A549 (cell line): ENCODE data around the gene SDF2L1. TPM values are rescaled to one million over a fixed set of nuclear protein-coding genes. Genes with fewer than 3 reads are reported as not detected.
"Not testable (repeated sequence)": the region's sequence is repeated elsewhere in the genome, so short reads cannot be mapped to it uniquely, and the experiment has no call there.

ENCODE experiments used
- ATAC-seq, 2 experiments: fragments of 200-7000 bp in 1 of 2; fragments of >200 bp in 1 of 2; cut with Nextera tagmentation in 1 of 2; cut with Tn5 transposase in 1 of 2; 3 replicates each; pipeline versions ENCODE4 v1.8.0 to v1.9.1; 2018 to 2020; ENCODE audit warnings: mild to moderate bottlenecking in 1 of 2, moderate library complexity in 1 of 2
- CTCF ChIA-PET: fragments of 300-600 bp; sonication (Branson Sonifier 250); formaldehyde crosslinking; extraction: SDS; loops from one replicate; lab custom pipeline; 2021; ENCODE audit warnings: antibody characterized with exemption, inconsistent platforms; lab: Yijun Ruan, JAX
- POLR2A ChIA-PET: fragments of 350-600 bp; formaldehyde crosslinking; extraction: SDS; loops from one replicate; lab custom pipeline; 2021; ENCODE audit warnings: antibody characterized with exemption, inconsistent platforms; lab: Yijun Ruan, JAX
- DNase-seq, 2 experiments: peaks; one replicate each; pipeline versions ENCODE4 v3.0.0 to v3.0.0-alpha.2; 2011 to 2016; ENCODE audit warnings: low read depth in 1 of 2, low spot score in 1 of 2
- FAIRE-seq: peaks from 2 replicates; lab custom pipeline; 2011; peaks lifted over from hg19 to GRCh38; lab: Jason Lieb, UNC
- H3K27ac ChIP-seq, 2 experiments: fragments of >200 bp; sonication (Bioruptor Twin); formaldehyde crosslinking; 3 replicates each; pipeline ENCODE4 v1.5.1; 2016 to 2017
- H3K4me1 ChIP-seq: fragments of >200 bp; sonication (Bioruptor Twin); formaldehyde crosslinking; 3 replicates; pipeline ENCODE4 v1.6.1; 2016
- H3K4me2 ChIP-seq: fragments of >200 bp; sonication (Bioruptor Twin); formaldehyde crosslinking; 3 replicates; pipeline ENCODE4 v1.6.1; 2016
- H3K4me3 ChIP-seq: fragments of >200 bp; sonication (Bioruptor Twin); formaldehyde crosslinking; 3 replicates; pipeline ENCODE4 v1.5.1; 2016
- H3K9me3 ChIP-seq: fragments of >200 bp; sonication (Bioruptor Twin); formaldehyde crosslinking; 3 replicates; pipeline ENCODE4 v1.6.1; 2016
- CBX8 ChIP-seq: fragments of 200-600 bp; sonication (generic); IDR thresholded peaks from 2 replicates; pipeline ENCODE4 v1.6.1; 2016
- EHMT2 ChIP-seq: fragments of 200-600 bp; sonication (generic); IDR thresholded peaks from 2 replicates; pipeline ENCODE4 v1.6.1; 2016; ENCODE audit warnings: antibody characterized with exemption, low read depth, mild to moderate bottlenecking, moderate library complexity
- EP300 ChIP-seq, 2 experiments: fragments of >200 bp; sonication (Bioruptor Twin); formaldehyde crosslinking; IDR thresholded peaks; 2 replicates in 1 of 2; 3 replicates in 1 of 2; pipeline ENCODE4 v1.6.1; 2016 to 2017
- ESRRA ChIP-seq: fragments of 150-350 bp; IDR thresholded peaks from 2 replicates; pipeline ENCODE4 v1.6.1; 2014; ENCODE audit warnings: mild to moderate bottlenecking, low read length, borderline replicate concordance
- FOXS1 ChIP-seq: fragments of 250-450 bp; sonication (Bioruptor Pico); IDR thresholded peaks from 2 replicates; pipeline ENCODE4 v1.5.0; 2020; ENCODE audit warnings: mild to moderate bottlenecking, moderate library complexity
- GATA3 ChIP-seq: IDR thresholded peaks from 2 replicates; pipeline ENCODE4 v1.6.1; 2012; ENCODE audit warnings: borderline replicate concordance
- HOXB13 ChIP-seq: fragments of 250-450 bp; sonication (Bioruptor Pico); IDR thresholded peaks from 2 replicates; pipeline ENCODE4 v1.5.0; 2020; ENCODE audit warnings: low read depth, mild to moderate bottlenecking, moderate library complexity
- JUN ChIP-seq, 2 experiments: fragments of >200 bp; sonication (Bioruptor Twin); formaldehyde crosslinking; IDR thresholded peaks; 2 replicates in 1 of 2; 3 replicates in 1 of 2; pipeline ENCODE4 v1.6.1; 2016 to 2017
- KDM1A ChIP-seq: fragments of 200-600 bp; sonication (generic); IDR thresholded peaks from 2 replicates; pipeline ENCODE4 v1.6.1; 2016; ENCODE audit warnings: low read depth, mild to moderate bottlenecking
- KDM5A ChIP-seq: fragments of 200-600 bp; sonication (generic); IDR thresholded peaks from 2 replicates; pipeline ENCODE4 v1.6.1; 2016; ENCODE audit warnings: antibody characterized with exemption, mild to moderate bottlenecking
- MYC ChIP-seq: IDR thresholded peaks from 2 replicates; pipeline ENCODE4 v1.6.1; 2012; ENCODE audit warnings: mild to moderate bottlenecking, inconsistent platforms, low read length, improper control_type of control experiment, borderline replicate concordance
- NPAS2 ChIP-seq: fragments of 250-450 bp; sonication (Bioruptor Pico); IDR thresholded peaks from 2 replicates; pipeline ENCODE4 v1.8.0; 2022; ENCODE audit warnings: mild to moderate bottlenecking, moderate library complexity, borderline replicate concordance
- PHF8 ChIP-seq: fragments of 200-600 bp; sonication (generic); IDR thresholded peaks from 2 replicates; pipeline ENCODE4 v1.6.1; 2016; ENCODE audit warnings: low read depth, mild to moderate bottlenecking, antibody characterized with exemption, moderate library complexity, borderline replicate concordance
- POLR2A ChIP-seq: IDR thresholded peaks from 2 replicates; pipeline ENCODE4 v1.6.1; 2012; ENCODE audit warnings: mild to moderate bottlenecking, low read length
- RAD21 ChIP-seq, 2 experiments: fragments of >200 bp in 1 of 2; sonication (Bioruptor Twin) in 1 of 2; formaldehyde crosslinking in 1 of 2; IDR thresholded peaks in 1 of 2; conservative IDR thresholded peaks in 1 of 2; 2 replicates in 1 of 2; 3 replicates in 1 of 2; pipeline ENCODE4 v1.6.1; 2012 to 2018; ENCODE audit warnings: inconsistent platforms in 1 of 2
- RARB ChIP-seq: fragments of 250-450 bp; sonication (Bioruptor Pico); IDR thresholded peaks from 2 replicates; pipeline ENCODE4 v1.8.0; 2021; ENCODE audit warnings: mild to moderate bottlenecking, moderate library complexity
- ZNF302 ChIP-seq: fragments of 250-450 bp; sonication (Bioruptor Pico); IDR thresholded peaks from 2 replicates; pipeline ENCODE4 v1.9.0; 2021; ENCODE audit warnings: inconsistent platforms, mild to moderate bottlenecking, moderate library complexity
- WGBS: methylation state at CpG from one replicate; pipeline ENCODE4 v1.1.6; 2017; ENCODE audit errors: missing lambda C conversion rate; 5-methylcytosine and 5-hydroxymethylcytosine counted together
- polyA plus RNA-seq, 4 experiments: library from polyadenylated mRNA; depleted of rRNA in 3 of 4; stranded (reverse); fragments of >200 nt; fragmentation: RNase III in 1 of 4; extraction: RNeasy Plus Mini Kit Qiagen cat#74134 plus additional on column Dnase treatment in 1 of 4; gene quantifications; 2 replicates in 3 of 4; 3 replicates in 1 of 4; pipeline ENCODE4 v1.2.3, GENCODE V29; 2011 to 2017
- TF ChIP-seq, protein P1 (sequence below): fragments of >200 bp; sonication (Bioruptor Twin); formaldehyde crosslinking; IDR thresholded peaks from 3 replicates; pipeline ENCODE4 v1.5.1; 2016
- TF ChIP-seq, protein P2 (sequence below): IDR thresholded peaks from 2 replicates; pipeline ENCODE4 v1.6.1; 2012
- TF ChIP-seq, protein P3 (sequence below): fragments of >200 bp; sonication (Bioruptor Twin); formaldehyde crosslinking; IDR thresholded peaks from 2 replicates; pipeline ENCODE4 v1.6.1; 2016
- TF ChIP-seq, protein P4 (sequence below): fragments of 250-450 bp; sonication (Bioruptor Pico); IDR thresholded peaks from 2 replicates; pipeline ENCODE4 v1.5.0; 2020; ENCODE audit warnings: low read depth, mild to moderate bottlenecking, moderate library complexity
- TF ChIP-seq, protein P5 (sequence below): IDR thresholded peaks from 2 replicates; pipeline ENCODE4 v1.6.1; 2012

SDF2L1 gene
- polyA plus RNA-seq, 2 of the 4 experiments (the other 2 are of a cell fraction): 13.7 to 41.9 TPM

DNA sequence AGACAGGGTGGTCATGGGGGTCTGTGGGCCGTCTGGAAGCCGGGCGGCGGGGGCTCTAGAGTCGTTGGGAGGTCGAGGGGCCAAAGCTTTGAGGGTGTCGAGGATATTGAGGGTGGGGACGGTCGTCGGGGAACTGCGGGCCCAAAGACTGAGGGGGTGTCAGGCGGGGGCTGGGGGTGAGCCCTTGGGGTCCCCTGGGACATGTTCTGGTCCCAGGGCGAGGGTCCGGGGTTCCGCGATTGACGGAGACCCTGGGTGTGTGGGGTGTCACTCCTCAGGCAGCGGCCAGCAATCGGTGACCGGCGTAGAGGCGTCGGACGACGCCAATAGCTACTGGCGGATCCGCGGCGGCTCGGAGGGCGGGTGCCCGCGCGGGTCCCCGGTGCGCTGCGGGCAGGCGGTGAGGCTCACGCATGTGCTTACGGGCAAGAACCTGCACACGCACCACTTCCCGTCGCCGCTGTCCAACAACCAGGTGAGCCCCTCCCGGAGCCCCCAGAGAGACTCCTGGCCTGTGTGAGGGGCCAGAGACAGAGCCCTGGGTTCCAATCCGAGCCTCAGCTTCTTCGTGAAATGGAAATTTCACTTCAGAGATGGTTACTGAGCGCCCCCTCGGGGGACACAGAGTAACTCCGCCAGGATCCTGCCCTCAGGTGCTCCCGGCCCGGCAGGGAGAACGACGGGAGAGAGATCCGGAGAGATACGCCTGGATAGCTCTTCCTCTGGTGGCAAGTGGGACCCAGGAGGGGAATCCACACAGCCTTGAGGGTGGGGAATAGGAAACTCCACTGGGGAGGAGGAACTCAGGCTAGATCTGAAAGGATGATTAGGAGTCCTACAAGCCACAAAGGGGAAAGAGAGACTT lies 714 bp downstream of the SDF2L1 start:
- H3K9me3 ChIP-seq: no peaks in the 10 kb centered on the region
- H3K4me3 ChIP-seq: peak overlapping the region; percentile 71
- peak overlapping the region; percentile 70 to 89 for H3K27ac ChIP-seq
- H3K4me2 ChIP-seq: peak overlapping the region; percentile 95
- FAIRE-seq (no peak), DNase-seq (peak; percentile 51 to 66), ATAC-seq (peak; percentile 57 to 60)
- H3K4me1 ChIP-seq: peaks cover 10% of the 10 kb centered on the region; the same call in 2 of the 3 replicates
- ChIA-PET POLR2A (interaction anchor here (0.6 to 2.3 kb wide), 5 partner anchors 12 to 186 kb away, joined by 3 to 30 read pairs (median 7); no protein-coding TSS in a partner anchor), CTCF (interaction anchor here (0.6 to 6.5 kb wide), 14 partner anchors 10 to 67 kb away, joined by 3 to 133 read pairs (median 6); partner anchors contain the start of genes CCDC116 and YDJC)
- TF ChIP-seq KDM5A: no peak
- TF ChIP-seq, protein P1, sequence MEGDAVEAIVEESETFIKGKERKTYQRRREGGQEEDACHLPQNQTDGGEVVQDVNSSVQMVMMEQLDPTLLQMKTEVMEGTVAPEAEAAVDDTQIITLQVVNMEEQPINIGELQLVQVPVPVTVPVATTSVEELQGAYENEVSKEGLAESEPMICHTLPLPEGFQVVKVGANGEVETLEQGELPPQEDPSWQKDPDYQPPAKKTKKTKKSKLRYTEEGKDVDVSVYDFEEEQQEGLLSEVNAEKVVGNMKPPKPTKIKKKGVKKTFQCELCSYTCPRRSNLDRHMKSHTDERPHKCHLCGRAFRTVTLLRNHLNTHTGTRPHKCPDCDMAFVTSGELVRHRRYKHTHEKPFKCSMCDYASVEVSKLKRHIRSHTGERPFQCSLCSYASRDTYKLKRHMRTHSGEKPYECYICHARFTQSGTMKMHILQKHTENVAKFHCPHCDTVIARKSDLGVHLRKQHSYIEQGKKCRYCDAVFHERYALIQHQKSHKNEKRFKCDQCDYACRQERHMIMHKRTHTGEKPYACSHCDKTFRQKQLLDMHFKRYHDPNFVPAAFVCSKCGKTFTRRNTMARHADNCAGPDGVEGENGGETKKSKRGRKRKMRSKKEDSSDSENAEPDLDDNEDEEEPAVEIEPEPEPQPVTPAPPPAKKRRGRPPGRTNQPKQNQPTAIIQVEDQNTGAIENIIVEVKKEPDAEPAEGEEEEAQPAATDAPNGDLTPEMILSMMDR: peak; percentile 50
- TF ChIP-seq RAD21 (conservative IDR thresholded peaks at IDR 0.05 in 1 of 2, IDR thresholded peaks at IDR 0.05 in 1 of 2): peak; percentile 52 to 58
- no peak for TF ChIP-seq EP300 (IDR thresholded peaks at IDR 0.05)
- no peak for TF ChIP-seq CBX8
- 0 out of 2 replicates have a peak, but pooled peaks have one; percentile 11 for TF ChIP-seq PHF8
- TF ChIP-seq ESRRA: no peak
- 0 out of 2 replicates have a peak, but pooled peaks have one; percentile 13 for TF ChIP-seq GATA3
- 1% methylated on average over 17 of the region's 56 CpGs for WGBS

DNA sequence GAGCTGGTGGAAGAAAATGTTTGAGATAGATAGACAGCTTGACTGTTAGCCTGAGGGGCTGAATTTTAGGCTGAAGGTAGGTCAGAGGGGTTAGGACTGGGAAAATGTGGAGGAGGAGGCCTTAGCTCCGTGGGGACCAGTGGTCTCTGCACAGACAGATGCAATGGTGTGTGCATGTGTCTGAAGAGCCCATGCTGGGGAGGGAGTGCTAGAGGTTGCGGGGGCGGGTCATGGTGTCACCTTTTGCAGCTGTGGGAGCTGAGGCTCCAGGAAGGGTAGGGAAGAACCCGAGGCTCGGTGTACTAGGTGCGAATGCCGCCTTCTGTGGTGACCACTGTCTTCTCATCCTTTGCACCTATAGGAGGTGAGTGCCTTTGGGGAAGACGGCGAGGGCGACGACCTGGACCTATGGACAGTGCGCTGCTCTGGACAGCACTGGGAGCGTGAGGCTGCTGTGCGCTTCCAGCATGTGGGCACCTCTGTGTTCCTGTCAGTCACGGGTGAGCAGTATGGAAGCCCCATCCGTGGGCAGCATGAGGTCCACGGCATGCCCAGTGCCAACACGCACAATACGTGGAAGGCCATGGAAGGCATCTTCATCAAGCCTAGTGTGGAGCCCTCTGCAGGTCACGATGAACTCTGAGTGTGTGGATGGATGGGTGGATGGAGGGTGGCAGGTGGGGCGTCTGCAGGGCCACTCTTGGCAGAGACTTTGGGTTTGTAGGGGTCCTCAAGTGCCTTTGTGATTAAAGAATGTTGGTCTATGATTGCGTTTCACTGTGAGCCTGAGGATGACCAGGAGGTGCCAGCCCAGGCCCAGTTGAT lies 1.6 kb downstream of the SDF2L1 start:
- Histone ChIP-seq H3K9me3 (no peaks in the 10 kb centered on the region), H3K27ac (no peak overlapping the region), H3K4me3 (no peak overlapping the region; the same call in 2 of the 3 replicates), H3K4me2 (peak overlapping the region; percentile 95), H3K4me1 (peaks cover 10% of the 10 kb centered on the region; the same call in 2 of the 3 replicates)
- FAIRE-seq (no peak), DNase-seq (no peak), ATAC-seq (no peak)
- POLR2A ChIA-PET: interaction anchor here (1.6 kb wide), 1 partner anchor 13 kb away, joined by 7 read pairs; no protein-coding TSS in a partner anchor
- TF ChIP-seq EP300 (IDR thresholded peaks at IDR 0.05) (no peak), RARB (no peak), MYC (no peak), POLR2A (no peak), JUN (IDR thresholded peaks at IDR 0.05) (no peak), NPAS2 (CRISPR knock-in tag) (no peak), FOXS1 (CRISPR knock-in tag) (no peak), HOXB13 (CRISPR knock-in tag) (no peak), EHMT2 (no peak), KDM1A (no peak), ZNF302 (CRISPR knock-in tag) (no peak)
- TF ChIP-seq, protein P2, sequence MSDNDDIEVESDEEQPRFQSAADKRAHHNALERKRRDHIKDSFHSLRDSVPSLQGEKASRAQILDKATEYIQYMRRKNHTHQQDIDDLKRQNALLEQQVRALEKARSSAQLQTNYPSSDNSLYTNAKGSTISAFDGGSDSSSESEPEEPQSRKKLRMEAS: no peak
- TF ChIP-seq, protein P1: no peak
- TF ChIP-seq, protein P3, sequence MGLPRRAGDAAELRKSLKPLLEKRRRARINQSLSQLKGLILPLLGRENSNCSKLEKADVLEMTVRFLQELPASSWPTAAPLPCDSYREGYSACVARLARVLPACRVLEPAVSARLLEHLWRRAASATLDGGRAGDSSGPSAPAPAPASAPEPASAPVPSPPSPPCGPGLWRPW: no peak
- TF ChIP-seq, protein P4, sequence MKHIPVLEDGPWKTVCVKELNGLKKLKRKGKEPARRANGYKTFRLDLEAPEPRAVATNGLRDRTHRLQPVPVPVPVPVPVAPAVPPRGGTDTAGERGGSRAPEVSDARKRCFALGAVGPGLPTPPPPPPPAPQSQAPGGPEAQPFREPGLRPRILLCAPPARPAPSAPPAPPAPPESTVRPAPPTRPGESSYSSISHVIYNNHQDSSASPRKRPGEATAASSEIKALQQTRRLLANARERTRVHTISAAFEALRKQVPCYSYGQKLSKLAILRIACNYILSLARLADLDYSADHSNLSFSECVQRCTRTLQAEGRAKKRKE (CRISPR knock-in tag): no peak
- TF ChIP-seq, protein P5, sequence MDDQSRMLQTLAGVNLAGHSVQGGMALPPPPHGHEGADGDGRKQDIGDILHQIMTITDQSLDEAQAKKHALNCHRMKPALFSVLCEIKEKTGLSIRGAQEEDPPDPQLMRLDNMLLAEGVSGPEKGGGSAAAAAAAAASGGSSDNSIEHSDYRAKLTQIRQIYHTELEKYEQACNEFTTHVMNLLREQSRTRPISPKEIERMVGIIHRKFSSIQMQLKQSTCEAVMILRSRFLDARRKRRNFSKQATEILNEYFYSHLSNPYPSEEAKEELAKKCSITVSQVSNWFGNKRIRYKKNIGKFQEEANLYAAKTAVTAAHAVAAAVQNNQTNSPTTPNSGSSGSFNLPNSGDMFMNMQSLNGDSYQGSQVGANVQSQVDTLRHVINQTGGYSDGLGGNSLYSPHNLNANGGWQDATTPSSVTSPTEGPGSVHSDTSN: no peak
- CTCF ChIA-PET: interaction anchor here (0.7 to 6.5 kb wide), 13 partner anchors 9 to 51 kb away, joined by 3 to 133 read pairs (median 5); partner anchors contain the start of genes CCDC116 and YDJC
- 91% methylated on average over 18 of the region's 22 CpGs for WGBS

DNA sequence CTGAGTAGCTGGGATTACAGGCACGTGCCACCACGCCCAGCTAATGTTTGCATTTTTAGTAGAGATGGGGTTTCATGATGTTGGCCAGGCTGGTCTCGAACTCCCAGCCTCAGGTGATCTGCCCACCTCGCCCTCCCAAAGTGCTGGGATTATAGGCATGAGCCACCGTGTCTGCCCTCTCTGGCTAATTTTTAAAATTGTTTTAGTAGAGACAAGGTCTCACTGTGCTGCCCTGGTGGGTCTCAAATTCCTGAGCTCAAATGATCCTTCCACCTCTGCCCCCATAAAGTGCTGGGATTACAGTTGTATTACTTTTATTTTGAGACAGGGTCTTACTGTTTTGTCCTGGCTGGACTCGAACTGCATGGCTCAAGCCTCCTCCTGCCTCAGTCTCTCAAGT lies 3.4 kb downstream of the SDF2L1 start:
- peaks cover 10% of the 10 kb centered on the region; the same call in 2 of the 3 replicates for H3K4me1 ChIP-seq
- H3K9me3 ChIP-seq, H3K4me2 ChIP-seq, ATAC-seq, DNase-seq, FAIRE-seq, H3K4me3 ChIP-seq, POLR2A ChIA-PET, H3K27ac ChIP-seq: not testable (repeated sequence)
- CTCF ChIA-PET: interaction anchor here (0.6 to 4.1 kb wide), 8 partner anchors 10 to 416 kb away, joined by 3 to 35 read pairs (median 6); partner anchors contain the start of gene YDJC
- 62% methylated on average over 6 of the region's 6 CpGs for WGBS
